Osteoblast (primary cell): ENCODE data around the gene ANGPTL7. TPM values are rescaled to one million over a fixed set of nuclear protein-coding genes. Genes with fewer than 3 reads are reported as not detected.

Experiments
- DNase-seq: peaks from one replicate; pipeline ENCODE4 v3.0.0; 2011; ENCODE audit warnings: low spot score, mixed read lengths; ENCODE audit not compliant: insufficient read length; ENCODE audit errors: missing footprints
- H2AFZ ChIP-seq: 2 replicates; pipeline ENCODE4 v1.6.0; 2011; ENCODE audit warnings: mild to moderate bottlenecking, low read length
- H3K27ac ChIP-seq: 2 replicates; pipeline ENCODE4 v1.5.1; 2011; ENCODE audit warnings: mild to moderate bottlenecking, low read depth, low read length, moderate library complexity
- H3K27me3 ChIP-seq: 2 replicates; pipeline ENCODE4 v1.6.0; 2012; ENCODE audit warnings: mild to moderate bottlenecking, control low read depth, inconsistent platforms, low read length, moderate library complexity; ENCODE audit not compliant: insufficient read depth
- H3K36me3 ChIP-seq: 2 replicates; pipeline ENCODE4 v1.5.1; 2011; ENCODE audit warnings: mild to moderate bottlenecking, low read length, control low read depth, moderate library complexity; ENCODE audit not compliant: insufficient read depth
- H3K4me1 ChIP-seq: 2 replicates; pipeline ENCODE4 v1.5.1; 2011; ENCODE audit warnings: mild to moderate bottlenecking, low read length, control low read depth, moderate library complexity; ENCODE audit not compliant: insufficient read depth
- H3K4me2 ChIP-seq: 2 replicates; pipeline ENCODE4 v1.6.0; 2011; ENCODE audit warnings: mild to moderate bottlenecking, low read length; ENCODE audit not compliant: insufficient read depth
- H3K4me3 ChIP-seq: fragments of 200-600 bp; sonication (generic); 3 replicates; pipeline ENCODE4 v1.5.1; 2012; ENCODE audit warnings: mild to moderate bottlenecking, low read length, inconsistent platforms; ENCODE audit not compliant: insufficient read depth
- H3K79me2 ChIP-seq: 2 replicates; pipeline ENCODE4 v1.6.0; 2012; ENCODE audit warnings: mild to moderate bottlenecking, low read length, control low read depth, inconsistent platforms; ENCODE audit not compliant: insufficient read depth
- H3K9me3 ChIP-seq: 2 replicates; pipeline ENCODE4 v1.5.1; 2011; ENCODE audit warnings: low read depth, low read length, control low read depth
- H4K20me1 ChIP-seq: 2 replicates; pipeline ENCODE4 v1.6.0; 2012; ENCODE audit warnings: mild to moderate bottlenecking, low read length, control low read depth; ENCODE audit not compliant: insufficient read depth
- CTCF ChIP-seq: IDR thresholded peaks from 2 replicates; pipeline ENCODE4 v1.5.1; 2011; ENCODE audit warnings: mild to moderate bottlenecking, low read depth, low read length, moderate library complexity; ENCODE audit errors: extremely low read depth
- small RNA-seq: library from RNA; depleted of rRNA; stranded (forward); fragments of <200 nt; gene quantifications from one replicate; pipeline ENCODE3, GENCODE V24; 2012
- total RNA-seq: library from RNA; depleted of rRNA; stranded (reverse); fragments of >200 nt; gene quantifications from 2 replicates; pipeline ENCODE4 v1.2.3, GENCODE V29; 2012

Gene ANGPTL7
- total RNA-seq, 1 donor = not detected

- Histone ChIP-seq H3K4me2 (no peak overlapping the region), H3K79me2 (no peaks in the 10 kb centered on the region), H2AFZ (no peak overlapping the region), H3K4me1 (no peaks in the 10 kb centered on the region), H3K27me3 (no peaks in the 10 kb centered on the region), H3K4me3 (no peak overlapping the region), H4K20me1 (no peaks in the 10 kb centered on the region), H3K36me3 (peaks cover 78% of the 10 kb centered on the region), H3K27ac (no peak overlapping the region), H3K9me3 (no peaks in the 10 kb centered on the region)
- no peak for DNase-seq
- TF ChIP-seq CTCF = no peak
Measured at GRCh38 chr1:11233208-11233607, 44.1 kb downstream of the ANGPTL7 start.

GRCh38 chr1:11237356-11237755, 48.2 kb downstream of the ANGPTL7 start:
- no peak for DNase-seq
- Histone ChIP-seq H3K9me3 (no peaks in the 10 kb centered on the region), H3K79me2 (no peaks in the 10 kb centered on the region), H3K36me3 (peaks cover 73% of the 10 kb centered on the region), H2AFZ (no peak overlapping the region), H3K27ac (no peak overlapping the region), H3K4me2 (no peak overlapping the region), H4K20me1 (peaks cover 2% of the 10 kb centered on the region), H3K4me3 (no peak overlapping the region), H3K4me1 (no peaks in the 10 kb centered on the region), H3K27me3 (no peaks in the 10 kb centered on the region)
- TF ChIP-seq CTCF = no peak

GRCh38 chr1:11238311-11238710, 49.2 kb downstream of the ANGPTL7 start:
- Histone ChIP-seq H3K27me3 (no peaks in the 10 kb centered on the region), H3K36me3 (peaks cover 80% of the 10 kb centered on the region), H2AFZ (no peak overlapping the region), H3K9me3 (no peaks in the 10 kb centered on the region), H3K4me1 (no peaks in the 10 kb centered on the region), H3K27ac (no peak overlapping the region), H4K20me1 (peaks cover 2% of the 10 kb centered on the region), H3K4me2 (no peak overlapping the region), H3K4me3 (no peak overlapping the region), H3K79me2 (no peaks in the 10 kb centered on the region)
- TF ChIP-seq CTCF = no peak
- no peak for DNase-seq

- Histone ChIP-seq H4K20me1 (peaks cover 2% of the 10 kb centered on the region), H3K4me2 (no peak overlapping the region), H3K79me2 (no peaks in the 10 kb centered on the region), H3K36me3 (peaks cover 56% of the 10 kb centered on the region), H3K27ac (no peak overlapping the region), H3K9me3 (no peaks in the 10 kb centered on the region), H3K27me3 (no peaks in the 10 kb centered on the region), H3K4me1 (no peaks in the 10 kb centered on the region), H2AFZ (no peak overlapping the region), H3K4me3 (no peak overlapping the region)
- TF ChIP-seq CTCF = no peak
- no peak for DNase-seq
Measured at GRCh38 chr1:11245248-11245647, 56.1 kb downstream of the ANGPTL7 start.

Small RNA genes within 50 kb of the gene (small RNA-seq; reads per million reads assigned to genes)
- not detected for gene RNU6-291P
- not detected for gene RNU6-537P
- gene RPL39P6 = not detected

Other genes with a start within 250 kb of the ANGPTL7 start
- 70.4 and 71.7 TPM in 2 replicates for gene TARDBP, start 176.7 kb upstream of the ANGPTL7 start, total RNA-seq
- not detected in 2 replicates for gene MASP2, start 142.1 kb upstream of the ANGPTL7 start, total RNA-seq
- 21.0 and 24.2 TPM in 2 replicates for gene SRM, start 129.3 kb upstream of the ANGPTL7 start, total RNA-seq
- 43.4 and 49.5 TPM in 2 replicates for gene EXOSC10, start 89.5 kb upstream of the ANGPTL7 start, total RNA-seq
- 26.5 and 34.0 TPM in 2 replicates for gene MTOR, start 73.2 kb downstream of the ANGPTL7 start, total RNA-seq
- gene UBIAD1, start 83.8 kb downstream of the ANGPTL7 start, total RNA-seq = 10.5 and 11.8 TPM in 2 replicates